ENCODE data around the gene NEIL3. TPM values are rescaled to one million over a fixed set of nuclear protein-coding genes. Genes with fewer than 3 reads are reported as not detected.

The NEIL3 gene
- total and polyA plus RNA-seq, 2 experiments from 2014 or later = 2.4 to 3.7 TPM

GRCh38 chr4:177404986-177405385 is 95.3 kb downstream of the NEIL3 start:
- DNase-seq = no peak
- Histone ChIP-seq H3K27ac (no peak overlapping the region), H4K20me1 (ENCODE audit: insufficient read depth) (no peaks in the 10 kb centered on the region), H3K4me1 (ENCODE audit: insufficient read depth) (no peaks in the 10 kb centered on the region), H2AFZ (no peak overlapping the region), H3F3A (ENCODE audit: insufficient read depth) (no peaks in the 10 kb centered on the region), H3K9me2 (ENCODE audit: insufficient read depth) (no peaks in the 10 kb centered on the region), H3K9ac (no peak overlapping the region), H3K79me2 (ENCODE audit: insufficient read depth) (no peaks in the 10 kb centered on the region), H3K4me2 (ENCODE audit: unreplicated experiment) (no peak overlapping the region), H3K4me3 (no peak overlapping the region), H3K9me3 (ENCODE audit: low read depth) (no peaks in the 10 kb centered on the region), H3K36me3 (ENCODE audit: low read depth) (no peaks in the 10 kb centered on the region), H3K27me3 (replicated peaks; ENCODE audit: insufficient read depth) (peaks cover 4% of the 10 kb centered on the region; the same call in 1 of the 2 replicates)
- TF ChIP-seq EZH2 (IDR thresholded peaks at IDR 0.05; ENCODE audit: insufficient read depth, poor library complexity, severe bottlenecking) (no peak), EZH2phosphoT487 (IDR thresholded peaks at IDR 0.05; ENCODE audit: insufficient read depth, low read depth) (no peak)
- WGBS, 2 experiments (ENCODE audit: low coverage in 1 of 2, low lambda C conversion rate in 2 of 2, missing lambda C conversion rate in 2 of 2) = 49 to 51% methylated on average over 4 of the region's 4 CpGs
- in situ Hi-C loops (cut with MboI) = no loop called here

DNA sequence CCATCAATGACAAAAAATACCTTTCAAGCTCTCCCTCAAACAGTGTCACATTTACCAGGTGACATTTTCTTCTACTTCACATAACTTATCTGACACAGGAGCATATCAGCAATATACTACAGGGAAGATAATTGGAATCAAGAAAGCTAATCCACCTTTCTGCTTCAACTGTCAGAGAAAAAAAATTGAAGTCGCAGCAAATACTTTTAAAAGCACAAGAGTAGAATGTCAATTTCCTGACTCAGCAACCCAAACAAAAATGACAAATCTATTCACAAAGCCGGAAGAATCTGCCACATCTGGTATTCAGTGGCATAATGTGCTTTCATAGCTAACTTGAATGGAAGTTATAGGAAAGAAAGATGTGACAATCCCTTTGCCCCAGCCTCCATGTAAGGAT is 95.8 kb downstream of the NEIL3 start:
- Histone ChIP-seq H3F3A (ENCODE audit: insufficient read depth) (no peaks in the 10 kb centered on the region), H3K79me2 (ENCODE audit: insufficient read depth) (no peaks in the 10 kb centered on the region), H3K4me2 (ENCODE audit: unreplicated experiment) (no peak overlapping the region), H4K20me1 (ENCODE audit: insufficient read depth) (no peaks in the 10 kb centered on the region), H2AFZ (no peak overlapping the region), H3K27me3 (replicated peaks; ENCODE audit: insufficient read depth) (peaks cover 4% of the 10 kb centered on the region; the same call in 1 of the 2 replicates), H3K4me3 (no peak overlapping the region), H3K9me2 (ENCODE audit: insufficient read depth) (no peaks in the 10 kb centered on the region), H3K9ac (no peak overlapping the region), H3K36me3 (ENCODE audit: low read depth) (no peaks in the 10 kb centered on the region), H3K27ac (no peak overlapping the region), H3K4me1 (ENCODE audit: insufficient read depth) (no peaks in the 10 kb centered on the region), H3K9me3 (ENCODE audit: low read depth) (no peaks in the 10 kb centered on the region)
- 58 to 66% methylated on average over 2 of the region's 2 CpGs for WGBS, 2 experiments (ENCODE audit: low coverage in 1 of 2, low lambda C conversion rate in 2 of 2, missing lambda C conversion rate in 2 of 2)
- in situ Hi-C loops (cut with MboI) = no loop called here
- no peak for TF ChIP-seq EZH2 (IDR thresholded peaks at IDR 0.05; ENCODE audit: insufficient read depth, poor library complexity, severe bottlenecking)
- no peak for TF ChIP-seq EZH2phosphoT487 (IDR thresholded peaks at IDR 0.05; ENCODE audit: insufficient read depth, low read depth)
- DNase-seq = no peak

DNA sequence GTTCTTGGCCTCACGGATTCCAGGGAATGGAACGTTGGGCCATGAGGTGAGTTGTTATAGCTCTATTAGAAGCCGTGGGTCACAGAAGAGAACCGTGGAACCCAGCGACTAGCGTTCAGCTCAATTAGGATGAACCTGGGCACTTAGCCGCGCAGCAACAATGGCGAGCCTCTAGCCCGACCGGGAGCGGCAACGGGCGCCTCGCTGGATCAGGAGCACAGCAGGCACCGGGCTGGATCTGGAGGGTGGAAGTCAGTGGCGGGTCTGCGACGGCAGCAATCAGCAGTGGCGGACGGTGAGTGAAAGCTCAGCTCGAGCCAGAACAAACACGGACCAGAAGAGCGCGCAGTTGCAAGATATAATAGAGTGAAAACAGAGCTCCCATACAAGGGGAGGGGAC is 98.3 kb downstream of the NEIL3 start:
- Histone ChIP-seq H3K36me3 (ENCODE audit: low read depth) (no peaks in the 10 kb centered on the region), H3K9ac (no peak overlapping the region)
- 74 to 79% methylated on average over 25 of the region's 25 CpGs for WGBS, 2 experiments (ENCODE audit: low coverage in 1 of 2, low lambda C conversion rate in 2 of 2, missing lambda C conversion rate in 2 of 2)

GRCh38 chr4:177410566-177410965 is 100.9 kb downstream of the NEIL3 start:
- Histone ChIP-seq H2AFZ (no peak overlapping the region), H3K4me1 (ENCODE audit: insufficient read depth) (no peaks in the 10 kb centered on the region), H3K4me2 (ENCODE audit: unreplicated experiment) (no peak overlapping the region), H3K4me3 (no peak overlapping the region), H3K9me2 (ENCODE audit: insufficient read depth) (no peaks in the 10 kb centered on the region), H3K27ac (no peak overlapping the region), H3K36me3 (ENCODE audit: low read depth) (no peaks in the 10 kb centered on the region), H3K9me3 (ENCODE audit: low read depth) (no peaks in the 10 kb centered on the region), H3K9ac (no peak overlapping the region), H3K79me2 (ENCODE audit: insufficient read depth) (no peaks in the 10 kb centered on the region), H3F3A (ENCODE audit: insufficient read depth) (no peaks in the 10 kb centered on the region), H4K20me1 (ENCODE audit: insufficient read depth) (no peaks in the 10 kb centered on the region), H3K27me3 (replicated peaks; ENCODE audit: insufficient read depth) (no peaks in the 10 kb centered on the region)
- in situ Hi-C loops (cut with MboI) = no loop called here
- no peak for TF ChIP-seq EZH2 (IDR thresholded peaks at IDR 0.05; ENCODE audit: insufficient read depth, poor library complexity, severe bottlenecking)
- TF ChIP-seq EZH2phosphoT487 (IDR thresholded peaks at IDR 0.05; ENCODE audit: insufficient read depth, low read depth) = no peak
- no peak for DNase-seq

More for the DNA sequence above, 98.3 kb downstream of the NEIL3 start:
- Histone ChIP-seq H3K4me2 (ENCODE audit: unreplicated experiment) (no peak overlapping the region), H3K9me3 (ENCODE audit: low read depth) (no peaks in the 10 kb centered on the region), H3F3A (ENCODE audit: insufficient read depth) (no peaks in the 10 kb centered on the region), H3K27me3 (replicated peaks; ENCODE audit: insufficient read depth) (peaks cover 4% of the 10 kb centered on the region; the same call in 1 of the 2 replicates), H3K4me3 (no peak overlapping the region), H3K79me2 (ENCODE audit: insufficient read depth) (no peaks in the 10 kb centered on the region), H2AFZ (no peak overlapping the region), H3K27ac (no peak overlapping the region), H4K20me1 (ENCODE audit: insufficient read depth) (no peaks in the 10 kb centered on the region), H3K9me2 (ENCODE audit: insufficient read depth) (no peaks in the 10 kb centered on the region), H3K4me1 (ENCODE audit: insufficient read depth) (no peaks in the 10 kb centered on the region)
- no peak for TF ChIP-seq EZH2phosphoT487 (IDR thresholded peaks at IDR 0.05; ENCODE audit: insufficient read depth, low read depth)
- TF ChIP-seq EZH2 (IDR thresholded peaks at IDR 0.05; ENCODE audit: insufficient read depth, poor library complexity, severe bottlenecking) = no peak
- no peak for DNase-seq
- in situ Hi-C loops (cut with MboI) = no loop called here

DNA sequence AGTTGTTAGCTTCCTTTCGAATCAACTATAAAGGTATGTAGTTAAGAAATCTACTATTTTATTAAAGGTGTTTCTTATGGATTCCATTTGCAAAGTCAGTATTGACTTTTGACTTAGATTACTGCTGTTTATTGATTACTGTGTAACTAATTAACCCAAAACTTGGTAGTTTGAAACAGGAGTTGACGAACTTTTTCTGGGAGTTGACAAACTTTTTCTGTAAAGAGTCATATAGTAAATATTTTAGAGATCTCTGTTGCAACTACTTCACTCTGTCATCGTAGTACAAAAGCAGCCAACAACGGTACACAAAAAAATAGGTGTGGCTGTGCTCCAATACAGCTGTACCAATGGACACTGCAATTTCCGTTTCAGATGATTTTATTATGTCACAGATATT is 102.3 kb downstream of the NEIL3 start:
- Histone ChIP-seq H2AFZ (no peak overlapping the region), H3K36me3 (ENCODE audit: low read depth) (no peaks in the 10 kb centered on the region), H3K4me3 (no peak overlapping the region), H3F3A (ENCODE audit: insufficient read depth) (no peaks in the 10 kb centered on the region), H3K79me2 (ENCODE audit: insufficient read depth) (no peaks in the 10 kb centered on the region), H3K27ac (no peak overlapping the region), H3K9ac (no peak overlapping the region), H4K20me1 (ENCODE audit: insufficient read depth) (no peaks in the 10 kb centered on the region), H3K4me2 (ENCODE audit: unreplicated experiment) (no peak overlapping the region), H3K9me2 (ENCODE audit: insufficient read depth) (no peaks in the 10 kb centered on the region), H3K4me1 (ENCODE audit: insufficient read depth) (no peaks in the 10 kb centered on the region), H3K27me3 (replicated peaks; ENCODE audit: insufficient read depth) (no peaks in the 10 kb centered on the region), H3K9me3 (ENCODE audit: low read depth) (no peaks in the 10 kb centered on the region)
- WGBS, 2 experiments (ENCODE audit: low coverage in 1 of 2, low lambda C conversion rate in 2 of 2, missing lambda C conversion rate in 2 of 2) = 47 to 49% methylated on average over 5 of the region's 5 CpGs
- DNase-seq = no peak
- no peak for TF ChIP-seq EZH2 (IDR thresholded peaks at IDR 0.05; ENCODE audit: insufficient read depth, poor library complexity, severe bottlenecking)
- in situ Hi-C loops (cut with MboI) = no loop called here

Other genes with a start within 250 kb of the NEIL3 start
- 60.2 and 68.7 TPM in 2 replicates for gene AGA, start 132.6 kb downstream of the NEIL3 start, total RNA-seq (2014; rRNA removed; shearing (Covaris generic))
- gene AGA, start 132.6 kb downstream of the NEIL3 start, polyA plus RNA-seq (2016; fragmentation: Nextera tagmentation; extraction: Ambion mirVana) = 45.9 and 50.7 TPM in 2 replicates

Data from GM23248 (cell line).